ENCODE data around the gene VAV3.

GRCh38 chr1:107740579-107740978, 224.4 kb downstream of the VAV3 start:
- TF ChIP-seq CTCF (IDR thresholded peaks at IDR 0.05 in 8 of 11, conservative IDR thresholded peaks at IDR 0.05 in 3 of 11) (no peak), POLR2A (IDR thresholded peaks at IDR 0.05) (no peak), POLR2AphosphoS5 (IDR thresholded peaks at IDR 0.05) (no peak)

Measured in spleen (tissue), 7 donors.